Gastroesophageal sphincter (tissue), 3 donors: ENCODE data around the gene VPS8.

Experiments
- CTCF ChIP-seq, 4 experiments: fragments of 200-600 bp in 2 of 4; fragments of 450-650 bp in 2 of 4; sonication (generic) in 1 of 4; IDR thresholded peaks; one replicate each; pipeline ENCODE4 v1.5.1; 2017 to 2019; ENCODE audit warnings: antibody characterized with exemption in 4 of 4, mild to moderate bottlenecking in 2 of 4, moderate library complexity in 2 of 4
- POLR2A ChIP-seq, 2 donors: fragments of 450-650 bp; IDR thresholded peaks; one replicate each; pipeline ENCODE4 v1.6.1; 2017; ENCODE audit warnings: antibody characterized with exemption in 2 of 2, mild to moderate bottlenecking in 2 of 2, moderate library complexity in 1 of 2

- no peak for TF ChIP-seq CTCF (IDR thresholded peaks at IDR 0.05)
- no peak for TF ChIP-seq POLR2A (IDR thresholded peaks at IDR 0.05)
Observed at GRCh38 chr3:184822654-184823053, 10.7 kb downstream of the VPS8 start.
